ENCODE data around the gene RBFA.

The RBFA gene

DNA sequence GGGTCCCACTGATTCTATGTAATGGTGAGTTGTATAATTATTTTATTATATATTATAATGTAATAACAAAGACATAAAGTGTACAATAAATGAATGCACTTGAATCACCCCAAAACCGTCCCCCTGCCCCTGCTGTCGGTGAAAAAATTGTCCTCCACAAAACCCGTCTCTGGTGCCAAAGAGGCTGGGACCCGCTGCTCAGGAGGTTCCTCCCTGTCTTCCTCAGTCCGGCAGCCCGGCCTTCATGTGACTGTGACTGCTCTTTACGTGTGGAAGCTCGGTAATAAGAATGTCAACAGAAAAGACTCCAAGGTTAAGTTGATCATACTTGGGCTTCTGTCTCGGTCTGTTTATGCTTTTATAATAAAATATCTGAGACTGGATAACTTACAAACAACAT lies 42.1 kb downstream of the RBFA start:
- DNase-seq: no peak

GRCh38 chr18:80077873-80078272 lies 43.6 kb downstream of the RBFA start:
- DNase-seq: no peak

Measured in NCI-H1092 (cell line).